VCaP (cell line): ENCODE data around the gene MUC5AC.

ENCODE experiments used
- H3K27ac ChIP-seq: fragments of 450-650 bp; 2 replicates; pipeline ENCODE4 v1.5.1; 2017
- TF ChIP-seq, protein P1 (sequence below): fragments of 450-650 bp; conservative IDR thresholded peaks from 2 replicates; pipeline ENCODE4 v1.5.1; 2017; ENCODE audit warnings: mild to moderate bottlenecking, moderate library complexity

MUC5AC gene

DNA sequence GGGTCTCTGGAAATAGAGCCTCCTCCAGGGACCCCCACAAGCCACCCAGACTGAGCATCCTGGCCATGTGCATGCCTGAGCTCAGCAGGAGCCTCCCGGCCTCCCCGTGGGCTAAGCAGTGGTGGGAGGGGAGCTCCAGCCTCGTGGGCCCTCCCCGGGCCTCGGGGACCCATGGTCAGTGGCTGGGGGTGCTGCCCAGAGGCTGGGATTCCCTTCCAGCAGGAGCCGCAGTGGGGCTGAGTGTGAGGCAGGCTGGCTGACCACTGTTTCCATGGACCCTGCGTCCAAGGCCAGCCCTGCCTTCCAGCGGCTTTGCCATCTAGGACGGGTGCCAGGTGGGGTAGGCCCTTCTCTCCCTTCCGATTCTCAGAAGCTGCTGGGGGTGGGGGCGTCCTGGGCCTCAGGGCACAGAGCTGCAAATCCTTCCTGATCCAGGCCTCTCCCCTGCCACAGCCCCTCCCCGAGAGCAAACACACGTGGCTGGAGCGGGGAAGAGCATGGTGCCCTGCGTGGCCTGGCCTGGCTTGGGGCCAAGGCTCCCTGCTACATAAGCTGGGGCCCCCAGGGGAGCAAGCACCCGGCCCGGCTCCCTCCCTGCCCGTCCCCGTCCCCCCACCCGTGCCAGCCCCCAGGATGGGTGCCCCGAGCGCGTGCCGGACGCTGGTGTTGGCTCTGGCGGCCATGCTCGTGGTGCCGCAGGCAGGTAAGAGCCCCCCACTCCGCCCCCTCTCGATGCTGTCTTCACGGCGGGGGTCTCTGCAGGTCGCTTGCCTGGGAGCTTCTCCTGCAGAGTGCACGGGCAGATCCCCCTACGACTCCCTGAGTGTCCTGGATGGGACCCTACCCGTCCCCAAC, 65.0 kb downstream of the MUC5AC start, which contains the start of gene MUC5B:
Gene MUC5B (plus strand): TSS at position 576 of the 855 bp plus-strand sequence. CDS start 58 bp downstream, at position 634.
- TF ChIP-seq, protein P1, sequence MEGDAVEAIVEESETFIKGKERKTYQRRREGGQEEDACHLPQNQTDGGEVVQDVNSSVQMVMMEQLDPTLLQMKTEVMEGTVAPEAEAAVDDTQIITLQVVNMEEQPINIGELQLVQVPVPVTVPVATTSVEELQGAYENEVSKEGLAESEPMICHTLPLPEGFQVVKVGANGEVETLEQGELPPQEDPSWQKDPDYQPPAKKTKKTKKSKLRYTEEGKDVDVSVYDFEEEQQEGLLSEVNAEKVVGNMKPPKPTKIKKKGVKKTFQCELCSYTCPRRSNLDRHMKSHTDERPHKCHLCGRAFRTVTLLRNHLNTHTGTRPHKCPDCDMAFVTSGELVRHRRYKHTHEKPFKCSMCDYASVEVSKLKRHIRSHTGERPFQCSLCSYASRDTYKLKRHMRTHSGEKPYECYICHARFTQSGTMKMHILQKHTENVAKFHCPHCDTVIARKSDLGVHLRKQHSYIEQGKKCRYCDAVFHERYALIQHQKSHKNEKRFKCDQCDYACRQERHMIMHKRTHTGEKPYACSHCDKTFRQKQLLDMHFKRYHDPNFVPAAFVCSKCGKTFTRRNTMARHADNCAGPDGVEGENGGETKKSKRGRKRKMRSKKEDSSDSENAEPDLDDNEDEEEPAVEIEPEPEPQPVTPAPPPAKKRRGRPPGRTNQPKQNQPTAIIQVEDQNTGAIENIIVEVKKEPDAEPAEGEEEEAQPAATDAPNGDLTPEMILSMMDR, result no peak
- no peak within 1 kb of the TSS for H3K27ac ChIP-seq

DNA sequence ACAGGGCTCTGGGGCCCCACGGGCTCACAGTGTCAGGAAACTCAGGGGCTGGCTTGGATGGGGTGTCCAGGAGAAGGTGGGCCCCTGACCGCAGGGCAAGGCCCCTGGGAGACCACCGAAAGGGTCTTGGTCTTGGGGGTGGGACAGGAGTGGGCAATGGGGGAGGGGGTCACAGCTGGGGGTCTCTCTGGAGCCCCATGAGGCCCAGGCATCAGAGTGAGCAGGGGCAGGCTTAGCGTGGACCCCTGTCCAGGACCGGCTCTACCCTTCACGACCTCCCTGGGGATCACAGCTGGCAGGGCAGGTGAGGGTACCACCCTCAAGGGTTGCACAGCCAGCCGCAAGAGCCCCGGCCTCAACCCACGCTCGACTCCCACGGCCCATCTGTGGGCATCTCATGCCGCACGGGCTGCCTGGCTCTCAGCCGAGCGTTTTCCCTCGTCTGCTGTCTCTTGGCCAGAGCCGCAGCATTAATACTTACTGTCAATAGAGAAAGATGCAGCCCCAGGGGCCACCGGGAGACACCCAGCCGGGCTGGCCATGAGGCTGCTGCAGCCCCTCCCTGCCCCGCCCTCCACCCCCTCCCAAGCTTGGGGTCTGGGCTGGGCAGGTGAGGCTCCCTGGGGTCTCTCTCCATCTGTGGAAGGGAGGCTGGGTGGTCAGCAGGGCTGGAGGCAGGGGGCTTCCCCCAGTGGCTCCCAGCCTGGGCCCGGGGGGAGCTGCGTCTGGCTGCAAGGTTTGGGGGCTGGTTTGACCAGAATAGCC, 65.8 kb downstream of the MUC5AC start:
- TF ChIP-seq, protein P1, result no peak
- H3K27ac ChIP-seq, result no peak overlapping the region

GRCh38 chr11:1224111-1224490, 66.3 kb downstream of the MUC5AC start:
- TF ChIP-seq, protein P1, result no peak
- H3K27ac ChIP-seq, result no peak overlapping the region

DNA sequence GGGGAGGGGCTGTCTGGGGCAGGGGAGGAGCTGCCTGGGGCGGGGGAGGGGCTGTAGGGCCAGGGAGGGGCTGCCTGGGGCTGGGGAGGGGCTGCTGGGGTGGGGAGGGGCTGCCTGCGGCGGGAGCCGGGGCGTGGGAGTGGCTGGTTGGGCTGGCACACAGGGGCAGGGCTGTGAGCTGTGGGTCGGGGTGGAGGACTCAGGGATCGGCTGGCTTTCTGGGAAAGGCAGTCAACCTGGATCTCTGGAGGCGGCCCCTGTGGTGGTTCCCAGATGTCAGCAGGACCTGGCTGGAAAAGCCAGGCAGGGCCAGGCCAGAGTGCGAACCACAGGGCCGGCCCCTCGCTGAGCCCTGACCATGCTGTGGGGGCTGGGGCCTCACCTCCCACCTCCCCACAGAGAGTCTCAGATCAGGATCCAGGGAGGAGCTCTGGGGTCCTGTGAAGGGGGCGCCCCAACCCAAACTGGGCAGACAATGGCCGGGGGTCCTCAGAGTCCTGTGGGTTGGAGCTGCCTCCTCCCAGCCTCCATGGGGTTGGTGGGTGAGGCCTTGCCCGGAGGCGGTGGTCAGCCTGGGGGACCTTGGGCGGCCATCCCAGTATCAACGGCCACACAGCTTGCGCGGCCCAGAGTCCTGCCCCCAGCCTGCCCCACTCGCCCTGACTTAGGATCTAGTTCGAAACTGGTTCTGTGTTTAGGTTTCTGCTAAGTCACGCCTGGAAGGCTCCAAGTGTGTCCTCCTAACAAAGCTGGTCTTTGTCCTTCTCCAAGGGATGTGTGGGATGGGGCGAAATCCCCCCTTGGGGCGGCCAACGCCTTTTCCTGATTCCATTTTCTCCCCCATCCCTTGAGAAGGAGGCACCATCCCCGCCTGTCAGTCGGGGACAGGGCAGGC, 67.0 kb downstream of the MUC5AC start:
- H3K27ac ChIP-seq, result no peak overlapping the region
- TF ChIP-seq, protein P1, result no peak

- no peak overlapping the region for H3K27ac ChIP-seq
- TF ChIP-seq, protein P1, result no peak
These were observed 67.9 kb downstream of the MUC5AC start for GRCh38 chr11:1225386-1226225.

DNA sequence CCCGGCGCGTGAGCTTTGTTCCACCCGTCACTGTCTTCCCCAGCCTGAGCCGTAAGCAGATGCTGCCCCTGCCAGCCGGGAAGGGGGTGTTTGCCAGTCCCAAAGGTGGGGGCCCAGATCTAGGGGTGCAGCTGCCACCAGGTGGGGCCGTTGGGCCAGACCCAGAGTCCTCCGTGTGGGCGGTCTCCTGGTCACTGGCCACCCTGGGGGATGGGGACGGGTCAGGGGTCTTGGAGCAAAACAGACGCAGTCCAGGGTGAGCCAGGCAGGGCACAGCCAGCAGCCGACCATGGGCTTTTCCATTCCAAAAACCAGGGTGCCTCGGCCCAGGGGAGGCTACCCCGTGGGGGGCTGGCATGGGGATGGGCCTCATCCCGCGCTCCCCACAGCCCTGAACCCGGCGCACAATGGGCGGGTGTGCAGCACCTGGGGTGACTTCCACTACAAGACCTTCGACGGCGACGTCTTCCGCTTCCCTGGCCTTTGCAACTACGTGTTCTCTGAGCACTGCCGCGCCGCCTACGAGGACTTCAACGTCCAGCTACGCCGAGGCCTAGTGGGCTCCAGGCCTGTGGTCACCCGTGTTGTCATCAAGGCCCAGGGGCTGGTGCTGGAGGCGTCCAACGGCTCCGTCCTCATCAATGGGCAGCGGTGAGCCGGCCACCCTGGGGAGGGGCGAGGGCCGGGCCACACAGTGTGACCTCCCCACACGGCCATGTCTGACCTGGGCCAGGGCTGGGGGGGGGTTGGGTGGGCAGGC, 68.7 kb downstream of the MUC5AC start:
- TF ChIP-seq, protein P1, result no peak
- no peak overlapping the region for H3K27ac ChIP-seq
